Natural killer cell (primary cell): ENCODE results near the gene PHB1. TPM values are rescaled to one million over a fixed set of nuclear protein-coding genes. Genes with fewer than 3 reads are reported as not detected.

Experiments
- ATAC-seq, 3 donors: fragments of 150-1000 bp in 2 of 3; fragments of 200-7000 bp in 1 of 3; cut with Tn5 transposase; 1 replicate in 1 of 3; 2 replicates in 2 of 3; pipeline ENCODE4 v1.10.0; 2021; ENCODE audit warnings: mild to moderate bottlenecking in 2 of 3, moderate library complexity in 2 of 3
- DNase-seq, 2 donors: peaks; one replicate each; pipeline versions ENCODE4 v3.0.0 to v3.0.0-alpha.2; 2013 to 2021; ENCODE audit warnings: mixed read lengths in 1 of 2
- H3K27ac ChIP-seq: one replicate; pipeline ENCODE4 v1.5.1; 2013; ENCODE audit warnings: mild to moderate bottlenecking, low read length
- H3K27me3 ChIP-seq: one replicate; pipeline ENCODE4 v1.6.1; 2013; ENCODE audit warnings: low read length; ENCODE audit not compliant: control insufficient read depth, insufficient read depth
- H3K36me3 ChIP-seq: one replicate; pipeline ENCODE4 v1.6.1; 2013; ENCODE audit warnings: low read length; ENCODE audit not compliant: control insufficient read depth, insufficient read depth
- H3K4me1 ChIP-seq: one replicate; pipeline ENCODE4 v1.6.1; 2013; ENCODE audit warnings: low read length; ENCODE audit not compliant: control insufficient read depth, insufficient read depth
- H3K4me3 ChIP-seq: one replicate; pipeline ENCODE4 v1.5.1; 2013; ENCODE audit warnings: low read length
- H3K9me3 ChIP-seq: one replicate; pipeline ENCODE4 v1.6.1; 2013; ENCODE audit warnings: low read length; ENCODE audit not compliant: control insufficient read depth, insufficient read depth
- H3K27ac Mint-ChIP-seq, 2 donors: one replicate each; pipeline ENCODE4 v1.8.0; 2022; ENCODE audit warnings: mild to moderate bottlenecking in 2 of 2, mixed read lengths in 2 of 2, moderate library complexity in 1 of 2
- H3K27me3 Mint-ChIP-seq, 2 donors: one replicate each; pipeline ENCODE4 v1.8.0; 2022; ENCODE audit warnings: low read depth in 2 of 2, mixed read lengths in 2 of 2
- H3K36me3 Mint-ChIP-seq: one replicate; pipeline ENCODE4 v1.8.0; 2022; ENCODE audit warnings: mixed read lengths
- H3K4me1 Mint-ChIP-seq, 2 donors: one replicate each; pipeline ENCODE4 v1.8.0; 2022; ENCODE audit warnings: mixed read lengths in 2 of 2
- H3K4me3 Mint-ChIP-seq: one replicate; pipeline ENCODE4 v1.8.0; 2022; ENCODE audit warnings: mild to moderate bottlenecking, moderate library complexity, mixed read lengths
- H3K9me3 Mint-ChIP-seq, 2 donors: one replicate each; pipeline ENCODE4 v1.8.0; 2022; ENCODE audit warnings: mixed read lengths in 2 of 2
- CTCF ChIP-seq: fragments of 200-600 bp; IDR thresholded peaks from one replicate; pipeline ENCODE4 v1.8.0; 2022; ENCODE audit warnings: antibody characterized with exemption
- WGBS: methylation state at CpG from one replicate; pipeline ENCODE4 v1.1.7; 2013; ENCODE audit warnings: missing lambda C conversion rate; ENCODE audit not compliant: insufficient coverage; 5-methylcytosine and 5-hydroxymethylcytosine counted together
- intact Hi-C: fragments of 100-400 bp; cut with micrococcal nuclease; formaldehyde crosslinking; loops from one replicate; pipeline ENCODE4 v1.14.2; 2022
- total RNA-seq, 4 donors: library from RNA; stranded (reverse); fragments of 120-200 nt in 1 of 4; gene quantifications; one replicate each; pipeline versions ENCODE4 v1.2.3 to v1.2.4, GENCODE V29; 2013 to 2022

PHB1 gene
- total RNA-seq, 3 donors from 2014 or later (not counting 1 experiment from before 2014, with no cell fraction given), result 49.6 to 66.2 (median 60.3) TPM

- Histone ChIP-seq H3K27ac (no peak overlapping the region), H3K9me3 (no peaks in the 10 kb centered on the region), H3K4me3 (no peak overlapping the region), H3K4me1 (no peaks in the 10 kb centered on the region), H3K36me3 (no peaks in the 10 kb centered on the region), H3K27me3 (no peaks in the 10 kb centered on the region)
- no peak for DNase-seq
- Mint-ChIP-seq H3K36me3 (no peaks in the 10 kb centered on the region), H3K4me1 (peaks cover 0 to under 1% of the 10 kb centered on the region in 2 donors), H3K27me3 (peaks cover 4 to 15% of the 10 kb centered on the region in 2 donors), H3K9me3 (no peaks in the 10 kb centered on the region), H3K4me3 (no peak overlapping the region), H3K27ac (no peak overlapping the region)
- intact Hi-C loops, result no loop called here
- ATAC-seq, result no peak
- WGBS, result 80% methylated on average over 12 of the region's 12 CpGs
- no peak for TF ChIP-seq CTCF
Observed at GRCh38 chr17:49444384-49444783, 29.7 kb upstream of the PHB1 start.

- TF ChIP-seq CTCF, result no peak
- Histone ChIP-seq H3K9me3 (no peaks in the 10 kb centered on the region), H3K27me3 (no peaks in the 10 kb centered on the region), H3K36me3 (no peaks in the 10 kb centered on the region), H3K27ac (no peak overlapping the region), H3K4me1 (peaks cover 4% of the 10 kb centered on the region), H3K4me3 (no peak overlapping the region)
- Mint-ChIP-seq H3K27me3 (peaks cover 7 to 19% of the 10 kb centered on the region in 2 donors), H3K4me1 (peaks cover 0 to 6% of the 10 kb centered on the region in 2 donors), H3K36me3 (no peaks in the 10 kb centered on the region), H3K4me3 (no peak overlapping the region), H3K27ac (no peak overlapping the region), H3K9me3 (no peaks in the 10 kb centered on the region)
- WGBS, result 94% methylated on average over 4 of the region's 6 CpGs
- no peak for DNase-seq
- intact Hi-C loops, result no loop called here
- no peak for ATAC-seq
Observed at GRCh38 chr17:49443862-49444261, 29.2 kb upstream of the PHB1 start.

- ATAC-seq, result no peak
- intact Hi-C loops, result no loop called here
- 91% methylated on average over 9 of the region's 9 CpGs for WGBS
- Histone ChIP-seq H3K9me3 (no peaks in the 10 kb centered on the region), H3K4me3 (no peak overlapping the region), H3K4me1 (peaks cover 12% of the 10 kb centered on the region), H3K27me3 (peaks cover 3% of the 10 kb centered on the region), H3K36me3 (no peaks in the 10 kb centered on the region), H3K27ac (no peak overlapping the region)
- peaks cover 13 to 22% of the 10 kb centered on the region in 2 donors for H3K27me3 Mint-ChIP-seq
- no peaks in the 10 kb centered on the region for H3K36me3 Mint-ChIP-seq
- H3K27ac Mint-ChIP-seq, result no peak overlapping the region
- no peak for DNase-seq
- H3K9me3 Mint-ChIP-seq, result no peaks in the 10 kb centered on the region
- peaks cover 0 to 6% of the 10 kb centered on the region in 2 donors for H3K4me1 Mint-ChIP-seq
- no peak for TF ChIP-seq CTCF
- H3K4me3 Mint-ChIP-seq, result no peak overlapping the region
Observed at GRCh38 chr17:49442041-49442440, 27.4 kb upstream of the PHB1 start.

GRCh38 chr17:49441578-49441977, 26.9 kb upstream of the PHB1 start:
- Mint-ChIP-seq H3K4me3 (no peak overlapping the region), H3K4me1 (peaks cover 0 to 6% of the 10 kb centered on the region in 2 donors), H3K27ac (no peak overlapping the region), H3K9me3 (no peaks in the 10 kb centered on the region), H3K36me3 (no peaks in the 10 kb centered on the region), H3K27me3 (peaks cover 14 to 26% of the 10 kb centered on the region in 2 donors)
- peaks cover 12% of the 10 kb centered on the region for H3K4me1 ChIP-seq
- DNase-seq (no peak), ATAC-seq (no peak)
- no peaks in the 10 kb centered on the region for H3K36me3 ChIP-seq
- no peak overlapping the region for H3K27ac ChIP-seq
- H3K9me3 ChIP-seq, result no peaks in the 10 kb centered on the region
- intact Hi-C loops, result no loop called here
- peaks cover 3% of the 10 kb centered on the region for H3K27me3 ChIP-seq
- no peak for TF ChIP-seq CTCF
- no peak overlapping the region for H3K4me3 ChIP-seq
- WGBS, result 74% methylated on average over 4 of the region's 4 CpGs
